Right atrium auricular region (tissue), 2 donors: Measurements from ENCODE around the gene SLCO1B3. TPM values are rescaled to one million over a fixed set of nuclear protein-coding genes. Genes with fewer than 3 reads are reported as not detected.

ENCODE experiments used
- DNase-seq: peaks from one replicate; pipeline ENCODE4 v3.0.0-alpha.2; 2019; ENCODE audit warnings: low spot score
- H3K27ac ChIP-seq, 2 donors: fragments of 200-600 bp; sonication (generic); 1 replicate in 1 of 2; 2 replicates in 1 of 2; pipeline ENCODE4 v1.5.1; 2016 to 2019
- H3K27me3 ChIP-seq, 2 donors: fragments of 200-600 bp; sonication (generic); one replicate each; pipeline versions ENCODE4 v1.5.1 to v1.6.0; 2017 to 2019
- H3K36me3 ChIP-seq: fragments of 200-600 bp; sonication (generic); one replicate; pipeline ENCODE4 v1.5.1; 2016
- H3K4me1 ChIP-seq, 2 donors: fragments of 200-600 bp; sonication (generic); one replicate each; pipeline versions ENCODE4 v1.5.1 to v1.6.0; 2017 to 2019
- H3K4me3 ChIP-seq, 2 donors: fragments of 200-600 bp; sonication (generic); 1 replicate in 1 of 2; 2 replicates in 1 of 2; pipeline ENCODE4 v1.5.1; 2017 to 2019; ENCODE audit warnings: mild to moderate bottlenecking in 1 of 2, moderate library complexity in 1 of 2
- H3K9me3 ChIP-seq, 2 donors: fragments of 200-600 bp; sonication (generic); one replicate each; pipeline ENCODE4 v1.5.1; 2019
- total RNA-seq, 2 donors: library from RNA; depleted of rRNA; stranded (reverse); fragments of >200 nt; gene quantifications; one replicate each; pipeline ENCODE4 v1.1.0, GENCODE V29; 2016
- TF ChIP-seq, protein P1 (sequence below), 2 donors: fragments of 200-600 bp; sonication (generic); IDR thresholded peaks; one replicate each; pipeline ENCODE4 v1.5.1; 2019; ENCODE audit warnings: antibody characterized with exemption in 2 of 2

Gene SLCO1B3
- total RNA-seq, 2 donors from 2014 or later: not detected

DNA sequence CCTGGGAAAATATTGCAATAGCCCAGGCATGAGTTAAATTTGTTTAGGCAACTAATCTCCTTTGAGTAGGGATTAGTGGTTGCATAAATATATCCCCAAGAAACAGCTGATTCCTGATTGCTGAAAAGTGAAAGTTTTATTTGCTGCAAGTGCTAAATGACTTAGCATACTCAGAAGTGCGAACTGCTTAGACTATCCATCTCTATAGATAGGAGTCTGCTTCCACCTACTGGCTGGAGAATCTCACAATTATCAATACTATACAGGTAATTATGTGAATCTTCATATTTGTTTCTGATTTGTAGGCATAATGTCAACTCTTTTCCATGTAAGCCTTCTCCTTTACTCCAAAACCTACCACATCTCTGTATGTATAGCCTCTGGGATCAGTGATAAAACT is 12.0 kb upstream of the SLCO1B3 start:
- no peaks in the 10 kb centered on the region for H3K27me3 ChIP-seq
- no peak overlapping the region for H3K4me3 ChIP-seq
- H3K36me3 ChIP-seq: no peaks in the 10 kb centered on the region
- no peaks in the 10 kb centered on the region for H3K4me1 ChIP-seq
- no peak for DNase-seq
- no peak overlapping the region for H3K27ac ChIP-seq
- TF ChIP-seq, protein P1, sequence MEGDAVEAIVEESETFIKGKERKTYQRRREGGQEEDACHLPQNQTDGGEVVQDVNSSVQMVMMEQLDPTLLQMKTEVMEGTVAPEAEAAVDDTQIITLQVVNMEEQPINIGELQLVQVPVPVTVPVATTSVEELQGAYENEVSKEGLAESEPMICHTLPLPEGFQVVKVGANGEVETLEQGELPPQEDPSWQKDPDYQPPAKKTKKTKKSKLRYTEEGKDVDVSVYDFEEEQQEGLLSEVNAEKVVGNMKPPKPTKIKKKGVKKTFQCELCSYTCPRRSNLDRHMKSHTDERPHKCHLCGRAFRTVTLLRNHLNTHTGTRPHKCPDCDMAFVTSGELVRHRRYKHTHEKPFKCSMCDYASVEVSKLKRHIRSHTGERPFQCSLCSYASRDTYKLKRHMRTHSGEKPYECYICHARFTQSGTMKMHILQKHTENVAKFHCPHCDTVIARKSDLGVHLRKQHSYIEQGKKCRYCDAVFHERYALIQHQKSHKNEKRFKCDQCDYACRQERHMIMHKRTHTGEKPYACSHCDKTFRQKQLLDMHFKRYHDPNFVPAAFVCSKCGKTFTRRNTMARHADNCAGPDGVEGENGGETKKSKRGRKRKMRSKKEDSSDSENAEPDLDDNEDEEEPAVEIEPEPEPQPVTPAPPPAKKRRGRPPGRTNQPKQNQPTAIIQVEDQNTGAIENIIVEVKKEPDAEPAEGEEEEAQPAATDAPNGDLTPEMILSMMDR (IDR thresholded peaks at IDR 0.05): peak; percentile 37 to 58
- no peaks in the 10 kb centered on the region for H3K9me3 ChIP-seq

DNA sequence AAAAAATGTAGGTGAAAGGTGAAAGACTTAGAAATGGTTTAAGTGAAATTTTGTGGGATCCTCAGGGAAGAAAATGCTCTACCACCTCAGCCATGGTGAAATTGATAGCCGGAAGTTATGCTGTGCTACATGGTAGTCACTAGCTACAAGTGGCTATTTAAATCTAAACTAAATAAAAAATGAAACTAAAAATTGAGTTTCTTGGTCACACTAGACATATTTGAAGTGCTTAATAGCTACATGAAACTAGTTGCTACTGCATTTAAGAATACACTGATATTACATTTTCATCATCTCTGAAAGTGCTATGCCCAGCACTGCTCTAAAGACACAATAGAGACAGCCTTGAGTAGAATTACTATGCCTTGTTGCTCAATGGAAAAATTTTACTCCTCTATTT is 10.3 kb upstream of the SLCO1B3 start:
- DNase-seq: no peak
- Histone ChIP-seq H3K4me1 (no peaks in the 10 kb centered on the region), H3K27ac (no peak overlapping the region), H3K4me3 (no peak overlapping the region), H3K36me3 (no peaks in the 10 kb centered on the region), H3K27me3 (no peaks in the 10 kb centered on the region), H3K9me3 (no peaks in the 10 kb centered on the region)
- TF ChIP-seq, protein P1 (IDR thresholded peaks at IDR 0.05): no peak

DNA sequence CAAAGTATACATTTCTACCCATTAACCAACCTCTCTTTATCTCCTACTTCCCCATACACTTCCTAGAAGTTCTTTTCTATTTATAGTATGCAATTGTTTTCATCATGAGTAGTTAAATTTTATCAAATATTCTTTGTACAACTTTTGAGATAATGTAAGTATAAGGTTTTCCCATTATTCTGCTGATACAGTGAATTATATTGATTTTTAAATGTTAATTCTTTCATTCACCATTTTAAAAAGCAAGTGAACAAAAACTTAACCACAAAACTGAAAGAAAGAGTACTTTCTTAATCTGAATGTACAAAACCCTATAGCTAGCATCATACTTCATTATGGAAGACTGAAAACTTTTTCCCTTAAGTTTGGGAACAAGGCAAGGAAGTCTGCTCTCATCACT is 9.5 kb upstream of the SLCO1B3 start:
- DNase-seq: no peak
- H3K4me3 ChIP-seq: no peak overlapping the region
- TF ChIP-seq, protein P1 (IDR thresholded peaks at IDR 0.05): no peak
- H3K27me3 ChIP-seq: no peaks in the 10 kb centered on the region
- H3K27ac ChIP-seq: no peak overlapping the region
- no peaks in the 10 kb centered on the region for H3K36me3 ChIP-seq
- no peaks in the 10 kb centered on the region for H3K9me3 ChIP-seq
- no peaks in the 10 kb centered on the region for H3K4me1 ChIP-seq

DNA sequence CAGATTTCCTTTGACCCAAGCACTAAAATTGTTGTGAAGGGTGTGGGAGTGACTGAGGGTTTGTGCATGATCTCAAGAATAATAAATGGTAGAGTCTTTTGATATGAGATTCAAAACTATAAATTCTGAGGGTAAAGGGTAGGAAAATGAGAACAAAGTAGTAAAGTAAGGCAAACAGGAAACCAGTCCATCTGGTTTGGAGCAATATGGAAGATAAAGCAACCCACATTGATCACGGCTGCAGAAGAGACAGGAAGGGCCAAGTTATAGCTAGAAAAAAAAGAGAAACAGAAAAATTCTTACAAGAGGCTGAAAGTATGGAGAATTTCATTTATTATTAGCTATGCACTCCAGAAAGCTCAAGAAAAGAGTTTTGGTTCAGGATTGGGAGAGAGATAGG is 4.6 kb upstream of the SLCO1B3 start:
- Histone ChIP-seq H3K4me3 (no peak overlapping the region), H3K27ac (no peak overlapping the region), H3K27me3 (no peaks in the 10 kb centered on the region), H3K36me3 (no peaks in the 10 kb centered on the region), H3K4me1 (no peaks in the 10 kb centered on the region), H3K9me3 (no peaks in the 10 kb centered on the region)
- TF ChIP-seq, protein P1 (IDR thresholded peaks at IDR 0.05): no peak
- no peak for DNase-seq

DNA sequence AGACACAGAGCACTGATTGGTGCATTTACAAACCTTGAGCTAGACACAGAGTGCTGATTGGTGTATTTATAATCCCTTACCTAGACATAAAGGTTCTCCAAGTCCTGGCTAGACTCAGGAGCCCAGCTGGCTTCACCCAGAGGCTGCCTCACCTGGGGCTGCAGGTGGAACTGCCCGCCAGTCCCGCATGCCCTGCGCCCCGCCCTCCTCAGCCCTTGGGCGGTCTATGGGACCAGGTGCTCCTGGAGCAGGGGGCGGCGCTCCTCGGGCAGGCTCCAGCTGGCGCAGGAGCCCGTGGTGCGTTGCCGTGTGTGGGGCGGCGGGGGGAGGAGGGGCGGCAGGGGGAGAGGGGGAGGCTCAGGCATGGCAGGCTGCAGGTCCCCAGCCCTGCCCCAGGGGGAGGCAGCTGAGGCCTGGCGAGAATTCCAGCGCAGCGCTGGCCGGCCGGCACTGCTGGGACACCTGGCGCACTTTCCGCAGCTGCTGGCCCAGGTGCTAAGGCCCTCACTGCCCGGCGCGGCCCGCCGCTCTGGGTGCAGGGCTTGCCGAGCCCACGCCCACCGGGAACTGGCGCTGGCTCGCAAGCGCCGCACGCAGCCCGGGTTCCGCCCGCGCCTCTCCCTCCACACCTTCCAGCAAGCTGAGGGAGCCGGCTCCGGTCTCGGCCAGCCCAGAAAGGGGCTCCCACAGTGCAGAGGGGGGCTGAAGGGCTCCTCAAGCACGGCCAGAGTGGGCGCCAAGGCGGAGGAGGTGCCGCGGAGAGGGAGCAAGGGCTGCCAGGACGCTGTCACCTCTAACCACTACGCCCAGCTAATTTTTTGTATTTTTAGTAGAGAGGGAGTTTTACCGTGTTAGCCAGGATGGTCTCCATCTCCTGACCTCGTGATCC is 3.1 kb upstream of the SLCO1B3 start:
- Histone ChIP-seq H3K4me1 (no peaks in the 10 kb centered on the region), H3K27me3 (no peaks in the 10 kb centered on the region), H3K4me3 (no peak overlapping the region), H3K27ac (no peak overlapping the region), H3K9me3 (no peaks in the 10 kb centered on the region), H3K36me3 (no peaks in the 10 kb centered on the region)
- TF ChIP-seq, protein P1 (IDR thresholded peaks at IDR 0.05): no peak
- no peak for DNase-seq
